GM12874 (cell line): ENCODE data around the gene GID8.

Source experiments
- TF ChIP-seq, protein P1 (sequence below): IDR thresholded peaks from 2 replicates; pipeline ENCODE4 v1.5.1; 2011; ENCODE audit warnings: low read depth, mild to moderate bottlenecking, control low read depth, low read length, moderate library complexity; ENCODE audit not compliant: insufficient read depth

The GID8 gene

DNA sequence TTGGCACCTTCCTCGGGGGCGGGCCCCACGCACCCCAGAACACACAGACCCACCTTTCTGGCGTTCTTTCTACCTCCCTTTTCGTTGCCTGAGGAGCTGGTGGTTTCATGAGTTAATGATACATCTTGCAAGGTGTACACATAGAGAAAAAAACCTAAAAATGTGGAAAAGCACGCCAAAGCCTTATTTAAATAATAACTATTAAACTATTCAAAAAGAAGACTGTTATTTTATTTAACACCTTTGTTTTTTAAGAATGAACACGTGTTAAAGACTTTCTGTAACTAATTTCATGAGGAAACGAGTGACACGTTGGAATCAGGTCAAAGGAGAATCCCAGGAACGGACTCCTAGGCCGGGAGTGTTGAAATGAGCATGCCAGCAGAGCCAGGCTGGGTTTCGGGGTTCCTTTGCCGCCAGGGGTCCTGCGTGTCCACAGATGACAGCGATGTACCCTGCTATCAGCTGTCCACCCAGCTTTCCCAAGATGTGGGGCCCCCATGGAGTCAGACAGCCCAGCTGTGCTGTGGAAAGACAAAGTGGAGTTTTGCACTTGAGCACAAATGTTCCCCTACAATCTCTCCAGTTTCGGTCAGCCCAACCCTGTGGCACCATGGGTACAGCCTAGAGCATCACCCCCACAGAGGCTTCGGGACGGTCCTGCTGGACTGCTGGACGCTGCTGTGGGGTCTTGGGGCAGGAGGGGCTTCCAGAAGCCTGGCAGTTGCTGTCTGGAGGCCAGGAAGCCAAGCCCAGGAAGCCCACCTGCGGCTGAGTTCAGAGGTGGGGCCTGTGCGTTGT is 30.6 kb downstream of the GID8 start:
- TF ChIP-seq, protein P1, sequence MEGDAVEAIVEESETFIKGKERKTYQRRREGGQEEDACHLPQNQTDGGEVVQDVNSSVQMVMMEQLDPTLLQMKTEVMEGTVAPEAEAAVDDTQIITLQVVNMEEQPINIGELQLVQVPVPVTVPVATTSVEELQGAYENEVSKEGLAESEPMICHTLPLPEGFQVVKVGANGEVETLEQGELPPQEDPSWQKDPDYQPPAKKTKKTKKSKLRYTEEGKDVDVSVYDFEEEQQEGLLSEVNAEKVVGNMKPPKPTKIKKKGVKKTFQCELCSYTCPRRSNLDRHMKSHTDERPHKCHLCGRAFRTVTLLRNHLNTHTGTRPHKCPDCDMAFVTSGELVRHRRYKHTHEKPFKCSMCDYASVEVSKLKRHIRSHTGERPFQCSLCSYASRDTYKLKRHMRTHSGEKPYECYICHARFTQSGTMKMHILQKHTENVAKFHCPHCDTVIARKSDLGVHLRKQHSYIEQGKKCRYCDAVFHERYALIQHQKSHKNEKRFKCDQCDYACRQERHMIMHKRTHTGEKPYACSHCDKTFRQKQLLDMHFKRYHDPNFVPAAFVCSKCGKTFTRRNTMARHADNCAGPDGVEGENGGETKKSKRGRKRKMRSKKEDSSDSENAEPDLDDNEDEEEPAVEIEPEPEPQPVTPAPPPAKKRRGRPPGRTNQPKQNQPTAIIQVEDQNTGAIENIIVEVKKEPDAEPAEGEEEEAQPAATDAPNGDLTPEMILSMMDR, result no peak

DNA sequence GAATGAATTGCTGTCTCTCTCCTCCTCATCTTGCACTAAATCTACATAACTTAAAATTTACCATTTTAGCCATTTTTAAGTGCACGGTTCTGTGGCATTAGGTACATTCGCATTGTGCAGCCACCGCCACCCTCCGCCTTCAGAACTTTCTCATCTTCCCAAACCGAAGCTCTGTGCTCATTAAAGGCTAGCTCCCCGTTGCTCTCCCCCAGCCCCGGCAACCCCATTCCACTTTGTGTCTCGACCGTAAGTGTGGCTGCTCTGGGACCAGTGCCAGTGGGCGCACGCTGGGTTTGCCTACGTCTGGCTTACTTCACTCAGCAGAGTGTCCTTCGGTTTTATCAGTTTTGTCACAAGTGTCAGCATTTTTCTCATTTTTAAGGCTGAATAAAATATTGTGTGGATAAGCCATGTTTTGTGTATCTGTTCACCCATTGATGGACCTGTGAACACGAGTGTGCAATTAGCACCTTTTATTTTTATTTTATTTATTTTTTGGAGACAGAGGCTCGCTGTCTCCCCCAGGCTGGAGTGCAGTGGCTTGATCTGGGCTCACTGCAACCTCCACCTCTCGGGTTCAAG is 31.3 kb downstream of the GID8 start:
- TF ChIP-seq, protein P1, result no peak

DNA sequence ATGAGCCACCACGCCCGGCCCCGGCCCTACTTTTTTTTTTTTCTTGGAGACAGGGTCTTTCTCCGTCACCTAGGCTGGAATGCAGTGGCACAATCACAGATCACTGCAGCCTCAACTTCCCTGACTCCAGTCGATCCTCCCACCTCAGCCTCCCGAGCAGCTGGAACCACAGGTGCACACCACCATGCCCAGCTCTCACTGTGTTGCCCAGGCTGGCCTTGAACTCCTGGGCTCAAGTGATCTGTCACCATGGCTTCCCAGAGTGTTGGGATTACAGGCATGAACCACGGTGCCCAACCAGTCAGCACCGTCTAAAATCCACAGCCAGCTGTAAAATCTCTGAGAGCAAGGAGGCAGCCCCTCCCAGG is 32.0 kb downstream of the GID8 start:
- TF ChIP-seq, protein P1, result no peak

DNA sequence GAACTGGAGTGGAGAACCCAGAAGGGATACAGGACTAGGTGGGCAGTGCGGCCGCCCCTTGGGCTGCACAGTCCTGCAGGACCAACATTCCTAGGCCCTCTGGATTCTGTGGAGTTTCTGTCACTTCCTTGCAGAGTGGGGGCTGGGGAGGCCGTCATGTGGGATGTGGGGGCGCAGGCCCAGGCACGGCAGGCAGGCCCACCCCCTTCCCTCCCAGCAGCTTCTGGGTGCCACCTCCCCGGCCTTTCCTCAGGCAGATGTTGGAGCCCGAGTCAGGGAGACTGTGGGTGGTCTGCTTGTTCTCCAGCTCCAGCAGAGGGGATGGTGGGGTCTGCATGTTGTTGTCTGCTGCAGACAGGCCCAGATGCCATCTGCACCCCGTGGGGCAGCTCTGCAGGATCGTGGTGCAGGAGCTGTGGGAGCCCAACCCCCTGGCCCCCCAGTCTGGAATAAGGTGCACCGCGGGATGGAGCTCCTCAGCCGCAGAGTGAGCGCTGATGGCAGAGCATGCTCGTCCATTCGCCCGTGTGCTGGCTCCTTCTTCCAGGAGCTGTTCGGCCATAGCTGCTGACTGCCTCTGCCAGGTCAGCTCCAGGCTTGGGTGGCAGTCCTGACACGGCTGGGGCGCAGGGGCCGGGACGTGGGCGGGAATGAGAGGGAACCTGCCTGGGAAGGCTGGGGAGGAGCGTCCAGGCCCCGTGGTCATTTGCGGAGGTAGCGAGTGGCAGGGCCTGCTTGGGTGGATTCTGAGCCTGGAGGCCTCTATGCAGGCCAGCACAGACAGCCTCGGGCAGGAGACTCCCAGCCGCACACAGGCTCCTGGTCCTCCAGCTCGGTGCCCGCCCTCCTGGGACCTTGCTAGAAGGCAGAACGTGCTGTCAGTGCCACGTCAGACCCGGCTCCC is 32.6 kb downstream of the GID8 start:
- TF ChIP-seq, protein P1, result no peak

DNA sequence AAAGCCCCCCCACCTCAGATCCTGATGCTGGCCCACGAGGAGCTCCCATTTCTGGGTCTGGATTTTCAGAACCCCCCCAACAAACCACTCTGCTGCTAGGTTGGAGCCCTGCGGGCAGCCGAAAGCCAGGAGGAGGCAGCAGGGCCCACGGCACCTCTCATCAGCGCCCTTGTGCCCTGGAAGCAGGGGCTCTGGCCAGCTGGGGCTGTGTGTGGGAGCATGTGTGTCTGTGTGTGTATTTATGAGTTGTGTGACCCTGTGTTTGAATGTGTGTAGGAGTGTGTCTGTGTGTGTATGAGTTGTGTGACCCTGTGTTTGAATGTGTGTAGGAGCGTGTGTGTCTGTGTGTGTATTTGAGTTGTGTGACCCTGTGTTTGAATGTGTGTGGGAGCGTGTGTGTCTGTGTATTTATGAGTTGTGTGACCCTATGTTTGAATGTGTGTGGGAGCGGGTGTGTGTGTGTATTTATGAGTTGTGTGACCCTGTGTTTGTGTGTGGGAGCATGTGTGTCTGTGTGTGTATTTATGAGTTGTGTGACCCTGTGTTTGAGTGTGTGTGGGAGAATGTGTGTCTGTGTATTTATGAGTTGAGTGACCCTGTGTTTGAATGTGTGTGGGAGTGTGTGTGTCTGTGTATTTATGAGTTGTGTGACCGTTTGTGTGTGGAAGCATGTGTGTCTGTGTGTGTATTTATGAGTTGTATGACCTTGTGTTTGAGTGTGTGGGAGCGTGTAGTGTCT is 33.4 kb downstream of the GID8 start:
- TF ChIP-seq, protein P1, result no peak

DNA sequence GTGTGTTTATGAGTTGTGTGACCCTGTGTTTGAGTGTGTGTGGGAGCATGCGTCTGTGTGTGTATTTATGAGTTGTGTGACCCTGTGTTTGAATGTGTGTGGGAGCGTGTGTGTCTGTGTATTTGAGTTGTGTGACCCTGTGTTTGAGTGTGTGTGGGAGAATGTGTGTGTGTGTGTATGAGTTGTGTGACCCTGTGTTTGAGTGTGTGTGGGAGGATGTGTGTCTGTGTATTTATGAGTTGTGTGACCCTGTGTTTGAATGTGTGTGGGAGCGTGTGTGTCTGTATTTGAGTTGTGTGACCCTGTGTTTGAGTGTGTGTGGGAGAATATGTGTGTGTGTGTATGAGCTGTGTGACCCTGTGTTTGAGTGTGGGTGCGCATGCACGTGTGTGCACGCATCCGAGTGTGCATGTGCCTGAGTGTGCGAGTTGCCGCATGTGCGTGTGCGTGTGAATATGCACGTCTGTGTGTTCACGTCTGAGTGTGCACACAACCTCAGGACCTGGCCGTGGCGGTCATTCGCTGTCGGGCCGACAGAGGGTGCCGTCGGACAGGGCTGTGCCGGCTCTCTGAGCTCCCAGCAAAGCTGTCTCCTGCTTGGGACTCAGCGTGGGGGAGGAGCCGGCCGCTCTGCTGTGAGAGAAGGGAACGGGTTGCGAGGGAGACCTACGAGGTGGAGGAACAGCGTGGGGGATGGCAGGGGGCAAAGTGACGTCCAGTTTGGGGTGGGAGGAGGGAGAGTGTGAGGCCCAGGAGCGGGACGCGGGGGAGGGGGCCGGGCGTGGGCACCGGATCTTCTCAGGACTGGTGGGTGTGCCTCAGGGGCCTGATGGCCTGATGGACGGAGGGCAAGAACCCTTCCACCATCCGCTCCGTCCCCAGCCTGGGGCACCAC is 34.2 kb downstream of the GID8 start:
- TF ChIP-seq, protein P1, result peak; percentile 98
